ENCODE measurements around the gene ANHX.

GRCh38 chr12:133221241-133221640, 14.4 kb downstream of the ANHX start:
- TF ChIP-seq EGR1 (IDR thresholded peaks at IDR 0.05; ENCODE audit: low read depth in 2 of 2) (no peak), CTCF (IDR thresholded peaks at IDR 0.05; ENCODE audit: low read depth, low read length, missing input control) (no peak), RAD21 (IDR thresholded peaks at IDR 0.05) (no peak), MAX (IDR thresholded peaks at IDR 0.05) (no peak), TAF1 (conservative IDR thresholded peaks at IDR 0.05) (no peak), JUND (IDR thresholded peaks at IDR 0.05) (no peak), GABPA (IDR thresholded peaks at IDR 0.05 in 1 of 2, conservative IDR thresholded peaks at IDR 0.05 in 1 of 2) (no peak), ATF3 (IDR thresholded peaks at IDR 0.05) (no peak), RXRA (IDR thresholded peaks at IDR 0.05) (no peak)

Data from liver (tissue), 3 donors.